Kidney epithelial cell (primary cell): ENCODE results near the gene HSD17B4. TPM values are rescaled to one million over a fixed set of nuclear protein-coding genes. Genes with fewer than 3 reads are reported as not detected.
A peak's percentile ranks its signal among the peaks of the same experiment; 100 is the strongest.

ENCODE experiments used
- DNase-seq: peaks from one replicate; pipeline ENCODE4 v3.0.0-alpha.2; 2010; ENCODE audit warnings: low read depth
- H3K27me3 ChIP-seq: 2 replicates; pipeline ENCODE4 v1.6.0; 2011; ENCODE audit warnings: low read length; ENCODE audit not compliant: control insufficient read depth, insufficient read depth
- H3K36me3 ChIP-seq: 2 replicates; pipeline ENCODE4 v1.5.1; 2011; ENCODE audit warnings: low read length; ENCODE audit not compliant: control insufficient read depth, insufficient read depth
- H3K4me3 ChIP-seq: 2 replicates; pipeline ENCODE4 v1.5.1; 2011; ENCODE audit warnings: low read depth, mild to moderate bottlenecking, control low read depth, low read length
- total RNA-seq: library from RNA; depleted of rRNA; stranded (reverse); fragments of >200 nt; gene quantifications from 2 replicates; pipeline ENCODE4 v1.2.3, GENCODE V29; 2015
- TF ChIP-seq, protein P1 (sequence below): IDR thresholded peaks from 2 replicates; pipeline ENCODE4 v1.5.1; 2011; ENCODE audit warnings: mild to moderate bottlenecking, moderate library complexity, low read length, control low read depth, inconsistent platforms; ENCODE audit not compliant: insufficient read depth, poor library complexity, severe bottlenecking

Gene HSD17B4
- total RNA-seq, 1 donor from 2014 or later, result 74.0 TPM

- no peaks in the 10 kb centered on the region for H3K36me3 ChIP-seq
- no peak for DNase-seq
- H3K4me3 ChIP-seq, result no peak overlapping the region
- no peaks in the 10 kb centered on the region for H3K27me3 ChIP-seq
- TF ChIP-seq, protein P1, sequence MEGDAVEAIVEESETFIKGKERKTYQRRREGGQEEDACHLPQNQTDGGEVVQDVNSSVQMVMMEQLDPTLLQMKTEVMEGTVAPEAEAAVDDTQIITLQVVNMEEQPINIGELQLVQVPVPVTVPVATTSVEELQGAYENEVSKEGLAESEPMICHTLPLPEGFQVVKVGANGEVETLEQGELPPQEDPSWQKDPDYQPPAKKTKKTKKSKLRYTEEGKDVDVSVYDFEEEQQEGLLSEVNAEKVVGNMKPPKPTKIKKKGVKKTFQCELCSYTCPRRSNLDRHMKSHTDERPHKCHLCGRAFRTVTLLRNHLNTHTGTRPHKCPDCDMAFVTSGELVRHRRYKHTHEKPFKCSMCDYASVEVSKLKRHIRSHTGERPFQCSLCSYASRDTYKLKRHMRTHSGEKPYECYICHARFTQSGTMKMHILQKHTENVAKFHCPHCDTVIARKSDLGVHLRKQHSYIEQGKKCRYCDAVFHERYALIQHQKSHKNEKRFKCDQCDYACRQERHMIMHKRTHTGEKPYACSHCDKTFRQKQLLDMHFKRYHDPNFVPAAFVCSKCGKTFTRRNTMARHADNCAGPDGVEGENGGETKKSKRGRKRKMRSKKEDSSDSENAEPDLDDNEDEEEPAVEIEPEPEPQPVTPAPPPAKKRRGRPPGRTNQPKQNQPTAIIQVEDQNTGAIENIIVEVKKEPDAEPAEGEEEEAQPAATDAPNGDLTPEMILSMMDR, result no peak
Measured at GRCh38 chr5:119522841-119523240, 70.5 kb downstream of the HSD17B4 start.

DNA sequence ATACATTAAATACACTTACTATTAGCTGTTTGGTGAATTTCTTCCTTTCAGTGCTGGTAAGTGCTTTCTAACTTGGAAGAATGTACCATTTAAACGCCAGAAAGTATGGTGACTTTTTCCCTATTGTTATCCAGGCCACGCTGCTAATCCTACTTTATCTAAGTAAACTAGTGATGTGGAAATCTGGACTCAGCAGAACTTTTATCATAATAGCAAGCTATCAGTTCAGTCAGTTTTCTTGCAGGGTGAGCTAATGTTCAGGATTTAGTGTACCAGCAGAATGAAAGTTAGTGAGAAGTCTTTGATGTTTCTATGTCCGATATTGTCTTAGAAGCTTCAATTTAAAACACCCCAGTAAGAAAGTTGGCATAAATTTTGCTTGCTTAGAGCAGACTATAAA lies 72.2 kb downstream of the HSD17B4 start:
- H3K4me3 ChIP-seq, result no peak overlapping the region
- TF ChIP-seq, protein P1, result no peak
- no peaks in the 10 kb centered on the region for H3K27me3 ChIP-seq
- H3K36me3 ChIP-seq, result no peaks in the 10 kb centered on the region
- DNase-seq, result no peak

- DNase-seq, result peak; percentile 5
- TF ChIP-seq, protein P1, result no peak
- Histone ChIP-seq H3K27me3 (no peaks in the 10 kb centered on the region), H3K4me3 (no peak overlapping the region), H3K36me3 (no peaks in the 10 kb centered on the region)
Measured at GRCh38 chr5:119527351-119527750, 75.1 kb downstream of the HSD17B4 start.

DNA sequence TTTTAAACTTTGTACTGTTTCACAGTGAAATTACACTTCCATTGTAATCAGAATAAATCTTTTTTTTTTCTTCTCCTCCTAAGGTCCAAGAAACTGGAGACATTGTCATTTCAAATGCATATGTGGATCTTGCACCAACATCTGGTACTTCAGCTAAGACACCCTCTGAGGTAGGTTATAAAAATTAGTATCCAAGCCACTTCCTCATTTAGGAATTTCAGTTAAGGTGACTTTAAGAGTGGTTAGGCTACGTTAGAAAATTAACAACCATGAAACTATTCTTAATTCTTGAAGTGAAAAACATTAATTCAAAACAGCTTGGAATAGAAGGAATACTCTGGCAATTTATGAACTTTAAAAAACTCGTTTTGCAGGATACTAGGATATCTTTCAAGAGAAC lies 77.5 kb downstream of the HSD17B4 start:
- DNase-seq, result no peak
- no peak overlapping the region for H3K4me3 ChIP-seq
- H3K27me3 ChIP-seq, result no peaks in the 10 kb centered on the region
- H3K36me3 ChIP-seq, result no peaks in the 10 kb centered on the region
- TF ChIP-seq, protein P1, result no peak

- Histone ChIP-seq H3K27me3 (no peaks in the 10 kb centered on the region), H3K4me3 (no peak overlapping the region), H3K36me3 (no peaks in the 10 kb centered on the region)
- DNase-seq, result no peak
- TF ChIP-seq, protein P1, result no peak
Measured at GRCh38 chr5:119532637-119533036, 80.3 kb downstream of the HSD17B4 start.

DNA sequence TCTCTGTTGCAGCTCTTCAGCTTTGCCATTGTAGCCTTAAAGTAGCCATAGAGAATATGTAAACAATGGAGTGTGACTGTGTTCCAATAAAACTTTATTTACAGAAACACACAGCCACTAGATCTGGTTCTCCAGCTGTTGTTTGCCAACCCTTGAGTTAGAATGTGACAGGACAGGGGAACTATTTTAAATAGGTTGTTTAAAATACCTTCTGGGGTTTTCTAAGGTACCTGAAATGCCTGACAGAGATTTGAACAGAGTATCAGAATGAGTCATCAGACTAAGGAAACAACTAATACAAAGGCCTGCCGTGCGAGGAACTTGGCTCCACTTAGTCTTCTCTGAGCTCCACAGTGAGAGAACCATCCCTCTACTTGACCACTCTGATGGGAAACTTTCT lies 85.4 kb downstream of the HSD17B4 start:
- no peak overlapping the region for H3K4me3 ChIP-seq
- TF ChIP-seq, protein P1, result no peak
- no peaks in the 10 kb centered on the region for H3K27me3 ChIP-seq
- peak; percentile 18 for DNase-seq
- H3K36me3 ChIP-seq, result no peaks in the 10 kb centered on the region
